Omental fat pad (tissue), 4 donors: Measurements from ENCODE around the gene MPL. TPM values are rescaled to one million over a fixed set of nuclear protein-coding genes. Genes with fewer than 3 reads are reported as not detected.

Experiments used
- ATAC-seq: fragments of 150-250 bp; one replicate; pipeline ENCODE4 v1.9.1; 2016; ENCODE audit warnings: mild to moderate bottlenecking, moderate library complexity; ENCODE audit not compliant: low FRiP score
- DNase-seq: peaks from one replicate; pipeline ENCODE4 v3.0.0-alpha.2; 2019; ENCODE audit warnings: low spot score
- CTCF ChIP-seq, 3 donors: fragments of 450-650 bp; IDR thresholded peaks; one replicate each; pipeline ENCODE4 v1.5.1; 2016 to 2017; ENCODE audit warnings: antibody characterized with exemption in 3 of 3, mild to moderate bottlenecking in 3 of 3, moderate library complexity in 2 of 3
- total RNA-seq, 4 donors: library from RNA; depleted of rRNA; stranded (reverse); fragments of >200 nt; gene quantifications; one replicate each; pipeline ENCODE4 v1.1.0, GENCODE V29; 2016

The MPL gene
- total RNA-seq, 4 donors from 2014 or later, result 0.36 to 0.44 TPM; not detected in 2

- ATAC-seq, result no peak
- no peak for TF ChIP-seq CTCF (IDR thresholded peaks at IDR 0.05)
- DNase-seq, result no peak
Observed at GRCh38 chr1:43322506-43322905, 15.1 kb upstream of the MPL start.

- DNase-seq (no peak), ATAC-seq (no peak)
- no peak for TF ChIP-seq CTCF (IDR thresholded peaks at IDR 0.05)
Observed at GRCh38 chr1:43324810-43325209, 12.8 kb upstream of the MPL start.

- no peak for DNase-seq
- no peak for TF ChIP-seq CTCF (IDR thresholded peaks at IDR 0.05)
- no peak for ATAC-seq
Observed at GRCh38 chr1:43325381-43325780, 12.2 kb upstream of the MPL start.

GRCh38 chr1:43327549-43328292 is 9.9 kb upstream of the MPL start:
- DNase-seq, result no peak
- TF ChIP-seq CTCF (IDR thresholded peaks at IDR 0.05), result no peak
- no peak for ATAC-seq

- ATAC-seq, result peak; percentile 96
- no peak for TF ChIP-seq CTCF (IDR thresholded peaks at IDR 0.05)
- DNase-seq, result peak; percentile 40
Observed at GRCh38 chr1:43329995-43330751, 7.4 kb upstream of the MPL start.

- no peak for ATAC-seq
- no peak for DNase-seq
- no peak for TF ChIP-seq CTCF (IDR thresholded peaks at IDR 0.05)
Observed at GRCh38 chr1:43331688-43332087, 5.9 kb upstream of the MPL start.
